PC-3 (cell line): ENCODE measurements around the gene TRABD2A.

Experiments used
- EZH2 ChIP-seq: fragments of 300-600 bp; sonication (generic); IDR thresholded peaks from one replicate; pipeline ENCODE4 v1.6.1; 2017; ENCODE audit warnings: antibody characterized with exemption, mild to moderate bottlenecking, low read length; ENCODE audit not compliant: unreplicated experiment
- EZH2phosphoT487 ChIP-seq: fragments of 300-600 bp; sonication (generic); IDR thresholded peaks from 2 replicates; pipeline ENCODE4 v1.6.1; 2018; ENCODE audit warnings: mild to moderate bottlenecking, antibody characterized with exemption, low read length, borderline replicate concordance
- TF ChIP-seq, protein P1 (sequence below): fragments of 300-600 bp; sonication (generic); conservative IDR thresholded peaks from 2 replicates; pipeline ENCODE4 v1.5.1; 2017; ENCODE audit warnings: antibody characterized with exemption, low read depth, mild to moderate bottlenecking, low read length

- TF ChIP-seq, protein P1, sequence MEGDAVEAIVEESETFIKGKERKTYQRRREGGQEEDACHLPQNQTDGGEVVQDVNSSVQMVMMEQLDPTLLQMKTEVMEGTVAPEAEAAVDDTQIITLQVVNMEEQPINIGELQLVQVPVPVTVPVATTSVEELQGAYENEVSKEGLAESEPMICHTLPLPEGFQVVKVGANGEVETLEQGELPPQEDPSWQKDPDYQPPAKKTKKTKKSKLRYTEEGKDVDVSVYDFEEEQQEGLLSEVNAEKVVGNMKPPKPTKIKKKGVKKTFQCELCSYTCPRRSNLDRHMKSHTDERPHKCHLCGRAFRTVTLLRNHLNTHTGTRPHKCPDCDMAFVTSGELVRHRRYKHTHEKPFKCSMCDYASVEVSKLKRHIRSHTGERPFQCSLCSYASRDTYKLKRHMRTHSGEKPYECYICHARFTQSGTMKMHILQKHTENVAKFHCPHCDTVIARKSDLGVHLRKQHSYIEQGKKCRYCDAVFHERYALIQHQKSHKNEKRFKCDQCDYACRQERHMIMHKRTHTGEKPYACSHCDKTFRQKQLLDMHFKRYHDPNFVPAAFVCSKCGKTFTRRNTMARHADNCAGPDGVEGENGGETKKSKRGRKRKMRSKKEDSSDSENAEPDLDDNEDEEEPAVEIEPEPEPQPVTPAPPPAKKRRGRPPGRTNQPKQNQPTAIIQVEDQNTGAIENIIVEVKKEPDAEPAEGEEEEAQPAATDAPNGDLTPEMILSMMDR = no peak
- TF ChIP-seq EZH2 (no peak), EZH2phosphoT487 (no peak)
Observed at GRCh38 chr2:84839851-84840250, 41.0 kb downstream of the TRABD2A start.
